Fibroblast of villous mesenchyme (primary cell): ENCODE measurements around the gene HEATR5A. TPM values are rescaled to one million over a fixed set of nuclear protein-coding genes. Genes with fewer than 3 reads are reported as not detected.

ENCODE experiments used
- DNase-seq: peaks from one replicate; pipeline ENCODE4 v3.0.0-alpha.2; 2010; ENCODE audit warnings: low read depth
- H3K4me3 ChIP-seq: 2 replicates; pipeline ENCODE4 v1.5.1; 2011; ENCODE audit warnings: low read depth, mild to moderate bottlenecking, low read length
- CTCF ChIP-seq: IDR thresholded peaks from 2 replicates; pipeline ENCODE4 v1.5.1; 2012; ENCODE audit warnings: low read depth, mild to moderate bottlenecking, low read length; ENCODE audit not compliant: insufficient read depth
- total RNA-seq: library from RNA; depleted of rRNA; stranded (reverse); fragments of >200 nt; gene quantifications from 2 replicates; pipeline ENCODE4 v1.2.3, GENCODE V29; 2012

The HEATR5A gene
- total RNA-seq, 1 donor, result 87.7 TPM

- DNase-seq, result no peak
- H3K4me3 ChIP-seq, result no peak overlapping the region
- no peak for TF ChIP-seq CTCF
Observed at GRCh38 chr14:31391977-31392503, 28.3 kb downstream of the HEATR5A start.

GRCh38 chr14:31391473-31391872, 28.9 kb downstream of the HEATR5A start:
- no peak for DNase-seq
- TF ChIP-seq CTCF, result no peak
- H3K4me3 ChIP-seq, result no peak overlapping the region

- H3K4me3 ChIP-seq, result no peak overlapping the region
- TF ChIP-seq CTCF, result no peak
- no peak for DNase-seq
Observed at GRCh38 chr14:31389946-31390345, 30.4 kb downstream of the HEATR5A start.

- no peak overlapping the region for H3K4me3 ChIP-seq
- TF ChIP-seq CTCF, result no peak
- DNase-seq, result peak; percentile 55
Observed at GRCh38 chr14:31388687-31389413, 31.5 kb downstream of the HEATR5A start.

GRCh38 chr14:31387091-31387490, 33.3 kb downstream of the HEATR5A start:
- TF ChIP-seq CTCF, result no peak
- no peak for DNase-seq
- H3K4me3 ChIP-seq, result no peak overlapping the region

GRCh38 chr14:31386271-31386670, 34.1 kb downstream of the HEATR5A start:
- DNase-seq, result no peak
- no peak overlapping the region for H3K4me3 ChIP-seq
- TF ChIP-seq CTCF, result no peak
